Measurements from ENCODE around the gene ZWILCH.

DNA sequence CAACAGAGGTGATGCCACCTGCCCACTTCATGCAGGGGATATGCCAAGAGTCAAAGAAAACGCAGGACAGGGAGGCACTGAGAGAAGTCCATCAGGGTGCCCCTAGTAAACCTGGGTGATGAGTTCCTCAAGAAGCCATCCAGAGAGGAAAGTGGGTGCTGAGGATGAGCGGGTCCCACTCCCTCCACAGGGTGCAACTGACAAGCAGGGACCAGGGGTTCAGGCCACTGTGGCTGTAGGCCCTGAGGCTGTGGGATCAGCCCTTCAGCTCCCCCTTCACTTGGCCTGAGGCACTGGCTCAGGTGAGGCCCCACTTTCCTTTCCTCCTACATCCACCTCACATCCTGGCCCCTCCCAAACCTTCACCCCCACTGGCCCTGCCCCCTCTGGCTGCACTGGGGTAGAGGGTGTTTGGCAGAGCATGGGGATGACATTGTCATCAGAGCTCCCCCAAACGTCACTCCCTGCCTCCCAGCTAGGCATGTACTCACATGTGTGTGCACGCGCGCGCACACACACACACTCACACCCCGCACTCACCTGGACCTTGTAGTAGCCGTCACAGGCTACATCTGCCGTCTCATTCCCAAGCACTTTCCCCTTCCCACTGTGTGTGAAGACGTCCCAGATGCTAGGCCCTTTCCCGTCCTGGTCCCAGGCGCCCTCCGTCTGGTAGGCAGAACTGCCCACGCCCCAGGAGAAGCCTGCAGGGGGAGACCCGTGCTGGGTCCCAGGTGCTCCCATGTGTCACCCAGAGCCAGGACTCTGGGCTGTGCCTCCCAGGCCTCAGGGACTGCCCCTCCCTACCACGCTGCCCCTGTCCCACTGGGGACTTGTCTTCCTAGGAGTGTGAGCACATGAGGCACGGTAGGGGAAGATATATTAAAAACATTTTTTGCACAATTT, 59.3 kb downstream of the ZWILCH start:
- TF ChIP-seq NFE2L2 (IDR thresholded peaks at IDR 0.05; ENCODE audit: low read depth, low read length) (no peak), BHLHE40 (IDR thresholded peaks at IDR 0.05; ENCODE audit: low read depth, low read length) (no peak), CEBPB (IDR thresholded peaks at IDR 0.05; ENCODE audit: low read depth, low read length) (no peak), CTCF (conservative IDR thresholded peaks at IDR 0.05; ENCODE audit: low read depth, low read length) (no peak), RAD21 (IDR thresholded peaks at IDR 0.05; ENCODE audit: low read length) (no peak), FOS (IDR thresholded peaks at IDR 0.05; ENCODE audit: low read depth, low read length) (no peak), RCOR1 (IDR thresholded peaks at IDR 0.05; ENCODE audit: insufficient replicate concordance, low read length) (no peak), POLR2A (IDR thresholded peaks at IDR 0.05; ENCODE audit: low read depth, low read length) (no peak), MAZ (IDR thresholded peaks at IDR 0.05; ENCODE audit: borderline replicate concordance, low read depth, low read length) (no peak)
- TF ChIP-seq, protein P1, sequence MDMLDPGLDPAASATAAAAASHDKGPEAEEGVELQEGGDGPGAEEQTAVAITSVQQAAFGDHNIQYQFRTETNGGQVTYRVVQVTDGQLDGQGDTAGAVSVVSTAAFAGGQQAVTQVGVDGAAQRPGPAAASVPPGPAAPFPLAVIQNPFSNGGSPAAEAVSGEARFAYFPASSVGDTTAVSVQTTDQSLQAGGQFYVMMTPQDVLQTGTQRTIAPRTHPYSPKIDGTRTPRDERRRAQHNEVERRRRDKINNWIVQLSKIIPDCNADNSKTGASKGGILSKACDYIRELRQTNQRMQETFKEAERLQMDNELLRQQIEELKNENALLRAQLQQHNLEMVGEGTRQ (IDR thresholded peaks at IDR 0.05; ENCODE audit: low read depth, low read length): no peak
